Measurements from ENCODE around the gene NELL1.
"Not testable (repeated sequence)": the region's sequence is repeated elsewhere in the genome, so short reads cannot be mapped to it uniquely, and the experiment has no call there.

The NELL1 gene

GRCh38 chr11:20844216-20844615, 174.8 kb downstream of the NELL1 start:
- TF ChIP-seq FOXM1 (IDR thresholded peaks at IDR 0.05; ENCODE audit: borderline replicate concordance) = no peak
- TF ChIP-seq PKNOX1 (IDR thresholded peaks at IDR 0.05) = no peak
- no peak for TF ChIP-seq ZNF384 (IDR thresholded peaks at IDR 0.05)
- TF ChIP-seq BHLHE40 (IDR thresholded peaks at IDR 0.05; ENCODE audit: borderline replicate concordance) = no peak
- TF ChIP-seq FOXA1 (IDR thresholded peaks at IDR 0.05) = no peak
- no peak for TF ChIP-seq LEF1 (IDR thresholded peaks at IDR 0.05; ENCODE audit: borderline replicate concordance)
- no peak for TF ChIP-seq HDGF (IDR thresholded peaks at IDR 0.05; ENCODE audit: borderline replicate concordance)
- no peak for TF ChIP-seq NFRKB (IDR thresholded peaks at IDR 0.05)
- TF ChIP-seq SUZ12 (IDR thresholded peaks at IDR 0.05) = no peak
- TF ChIP-seq ARNT (IDR thresholded peaks at IDR 0.05) = no peak
- TF ChIP-seq FOXK2 (IDR thresholded peaks at IDR 0.05) = no peak
- no peak for TF ChIP-seq SP1 (IDR thresholded peaks at IDR 0.05)
- CTCF ChIA-PET = no interaction called here
- DNase-seq (ENCODE audit: extremely low spot score) = no peak
- POLR2A ChIA-PET = no interaction called here

- no peak for DNase-seq (ENCODE audit: extremely low spot score)
- ChIA-PET POLR2A (no interaction called here), CTCF (no interaction called here)
Observed at GRCh38 chr11:20844630-20845029, 175.2 kb downstream of the NELL1 start.

GRCh38 chr11:20854215-20854955, 185.0 kb downstream of the NELL1 start:
- ChIA-PET POLR2A (no interaction called here), CTCF (no interaction called here)
- TF ChIP-seq PKNOX1 (IDR thresholded peaks at IDR 0.05) (no peak), HDGF (IDR thresholded peaks at IDR 0.05; ENCODE audit: borderline replicate concordance) (no peak), ZNF384 (IDR thresholded peaks at IDR 0.05) (no peak), FOXM1 (IDR thresholded peaks at IDR 0.05; ENCODE audit: borderline replicate concordance) (no peak), CTBP1 (IDR thresholded peaks at IDR 0.05; ENCODE audit: borderline replicate concordance) (no peak), FOXA1 (IDR thresholded peaks at IDR 0.05) (no peak), TARDBP (IDR thresholded peaks at IDR 0.05) (no peak), L3MBTL2 (conservative IDR thresholded peaks at IDR 0.05) (no peak), SP1 (IDR thresholded peaks at IDR 0.05) (no peak), ARNT (IDR thresholded peaks at IDR 0.05) (no peak), SUZ12 (IDR thresholded peaks at IDR 0.05) (no peak), FOXK2 (IDR thresholded peaks at IDR 0.05) (no peak), BHLHE40 (IDR thresholded peaks at IDR 0.05; ENCODE audit: borderline replicate concordance) (no peak), LEF1 (IDR thresholded peaks at IDR 0.05; ENCODE audit: borderline replicate concordance) (no peak), NFRKB (IDR thresholded peaks at IDR 0.05) (no peak), ELF4 (IDR thresholded peaks at IDR 0.05) (no peak)
- no peak for DNase-seq (ENCODE audit: extremely low spot score)

More at GRCh38 chr11:20844630-20845029, 175.2 kb downstream of the NELL1 start:
- no peak for TF ChIP-seq ARNT (IDR thresholded peaks at IDR 0.05)

- POLR2A ChIA-PET = no interaction called here
- TF ChIP-seq TARDBP (IDR thresholded peaks at IDR 0.05) (no peak), SUZ12 (IDR thresholded peaks at IDR 0.05) (no peak), NFRKB (IDR thresholded peaks at IDR 0.05) (no peak), FOXK2 (IDR thresholded peaks at IDR 0.05) (no peak), BHLHE40 (IDR thresholded peaks at IDR 0.05; ENCODE audit: borderline replicate concordance) (no peak), FOXM1 (IDR thresholded peaks at IDR 0.05; ENCODE audit: borderline replicate concordance) (no peak), CTBP1 (IDR thresholded peaks at IDR 0.05; ENCODE audit: borderline replicate concordance) (no peak), FOXA1 (IDR thresholded peaks at IDR 0.05) (no peak), L3MBTL2 (conservative IDR thresholded peaks at IDR 0.05) (no peak), ZNF384 (IDR thresholded peaks at IDR 0.05) (no peak), ARNT (IDR thresholded peaks at IDR 0.05) (no peak), SP1 (IDR thresholded peaks at IDR 0.05) (no peak), LEF1 (IDR thresholded peaks at IDR 0.05; ENCODE audit: borderline replicate concordance) (no peak)
- no peak for DNase-seq (ENCODE audit: extremely low spot score)
- CTCF ChIA-PET = no interaction called here
Observed at GRCh38 chr11:20861322-20861721, 191.9 kb downstream of the NELL1 start.

GRCh38 chr11:20862263-20862662, 192.9 kb downstream of the NELL1 start:
- DNase-seq (ENCODE audit: extremely low spot score); POLR2A ChIA-PET; CTCF ChIA-PET: not testable (repeated sequence)

GRCh38 chr11:20864628-20865027, 195.2 kb downstream of the NELL1 start:
- no peak for DNase-seq (ENCODE audit: extremely low spot score)
- POLR2A ChIA-PET = no interaction called here

More at GRCh38 chr11:20864628-20865027, 195.2 kb downstream of the NELL1 start:
- CTCF ChIA-PET = no interaction called here
- TF ChIP-seq LEF1 (IDR thresholded peaks at IDR 0.05; ENCODE audit: borderline replicate concordance) (no peak), L3MBTL2 (conservative IDR thresholded peaks at IDR 0.05) (no peak), PKNOX1 (IDR thresholded peaks at IDR 0.05) (no peak), FOXK2 (IDR thresholded peaks at IDR 0.05) (no peak), FOXA1 (IDR thresholded peaks at IDR 0.05) (no peak), ZNF384 (IDR thresholded peaks at IDR 0.05) (no peak), FOXM1 (IDR thresholded peaks at IDR 0.05; ENCODE audit: borderline replicate concordance) (no peak), ARNT (IDR thresholded peaks at IDR 0.05) (no peak), SUZ12 (IDR thresholded peaks at IDR 0.05) (no peak), CTBP1 (IDR thresholded peaks at IDR 0.05; ENCODE audit: borderline replicate concordance) (no peak), SP1 (IDR thresholded peaks at IDR 0.05) (no peak), TARDBP (IDR thresholded peaks at IDR 0.05) (no peak), BHLHE40 (IDR thresholded peaks at IDR 0.05; ENCODE audit: borderline replicate concordance) (no peak), HDGF (IDR thresholded peaks at IDR 0.05; ENCODE audit: borderline replicate concordance) (no peak), NFRKB (IDR thresholded peaks at IDR 0.05) (no peak), ELF4 (IDR thresholded peaks at IDR 0.05) (no peak)

All from HEK293T (cell line).